Measurements from ENCODE around the gene RECK.
"Not testable (repeated sequence)": the region's sequence is repeated elsewhere in the genome, so short reads cannot be mapped to it uniquely, and the experiment has no call there.

The RECK gene

GRCh38 chr9:36036780-36037548, at the start of gene RECK:
Gene RECK (plus strand): TSS chr9:36036913. CDS start chr9:36036999, 86 bp downstream.
- DNase-seq (ENCODE audit: low read depth in 2 of 2): peak; percentile 86 to 89

- DNase-seq (ENCODE audit: low read depth in 2 of 2): no peak
Measured at GRCh38 chr9:35990155-35990554, 46.6 kb upstream of the RECK start.

GRCh38 chr9:35993136-35993535, 43.6 kb upstream of the RECK start:
- not testable (repeated sequence) for DNase-seq (ENCODE audit: low read depth in 2 of 2)

GRCh38 chr9:35993976-35994720, 42.6 kb upstream of the RECK start:
- no peak for DNase-seq (ENCODE audit: low read depth in 2 of 2)

GRCh38 chr9:35994959-35995358, 41.8 kb upstream of the RECK start:
- DNase-seq (ENCODE audit: low read depth in 2 of 2): no peak

- no peak for DNase-seq (ENCODE audit: low read depth in 2 of 2)
Measured at GRCh38 chr9:35996358-35996970, 40.2 kb upstream of the RECK start.

GRCh38 chr9:35997016-35997415, 39.7 kb upstream of the RECK start:
- not testable (repeated sequence) for DNase-seq (ENCODE audit: low read depth in 2 of 2)

GRCh38 chr9:35998333-35998732, 38.4 kb upstream of the RECK start:
- no peak for DNase-seq (ENCODE audit: low read depth in 2 of 2)

GRCh38 chr9:36005891-36006290, 30.8 kb upstream of the RECK start:
- no peak for DNase-seq (ENCODE audit: low read depth in 2 of 2)

GRCh38 chr9:36006549-36007315, 30.0 kb upstream of the RECK start:
- DNase-seq (ENCODE audit: low read depth in 2 of 2): no peak

GRCh38 chr9:36007316-36007708, 29.4 kb upstream of the RECK start:
- DNase-seq (ENCODE audit: low read depth in 2 of 2): no peak

GRCh38 chr9:36007852-36008251, 28.9 kb upstream of the RECK start:
- DNase-seq (ENCODE audit: low read depth in 2 of 2): no peak

- DNase-seq (ENCODE audit: low read depth in 2 of 2): peak; percentile 46 to 47
Measured at GRCh38 chr9:36008774-36009300, 27.9 kb upstream of the RECK start.

GRCh38 chr9:36011379-36011778, 25.3 kb upstream of the RECK start:
- DNase-seq (ENCODE audit: low read depth in 2 of 2): no peak

- DNase-seq (ENCODE audit: low read depth in 2 of 2): no peak
Measured at GRCh38 chr9:36017278-36017677, 19.4 kb upstream of the RECK start.

GRCh38 chr9:36018129-36018528, 18.6 kb upstream of the RECK start:
- no peak for DNase-seq (ENCODE audit: low read depth in 2 of 2)

- DNase-seq (ENCODE audit: low read depth in 2 of 2): no peak
Measured at GRCh38 chr9:36018891-36019720, 17.6 kb upstream of the RECK start.

- DNase-seq (ENCODE audit: low read depth in 2 of 2): no peak
Measured at GRCh38 chr9:36021968-36022367, 14.7 kb upstream of the RECK start.

- peak; percentile 49 to 54 for DNase-seq (ENCODE audit: low read depth in 2 of 2)
Measured at GRCh38 chr9:36023260-36024048, 13.3 kb upstream of the RECK start.

- no peak for DNase-seq (ENCODE audit: low read depth in 2 of 2)
Measured at GRCh38 chr9:36025746-36026145, 11.0 kb upstream of the RECK start.
